GM19397 (cell line): ENCODE data around the gene DDX10.
"Not testable (repeated sequence)": the region's sequence is repeated elsewhere in the genome, so short reads cannot be mapped to it uniquely, and the experiment has no call there.

Experiments
- ATAC-seq: cut with Tn5 transposase; IDR thresholded peaks from one replicate; pipeline ENCODE4 v1.9.1; 2021; ENCODE audit warnings: mild to moderate bottlenecking, moderate library complexity; ENCODE audit not compliant: unreplicated experiment

DDX10 gene

DNA sequence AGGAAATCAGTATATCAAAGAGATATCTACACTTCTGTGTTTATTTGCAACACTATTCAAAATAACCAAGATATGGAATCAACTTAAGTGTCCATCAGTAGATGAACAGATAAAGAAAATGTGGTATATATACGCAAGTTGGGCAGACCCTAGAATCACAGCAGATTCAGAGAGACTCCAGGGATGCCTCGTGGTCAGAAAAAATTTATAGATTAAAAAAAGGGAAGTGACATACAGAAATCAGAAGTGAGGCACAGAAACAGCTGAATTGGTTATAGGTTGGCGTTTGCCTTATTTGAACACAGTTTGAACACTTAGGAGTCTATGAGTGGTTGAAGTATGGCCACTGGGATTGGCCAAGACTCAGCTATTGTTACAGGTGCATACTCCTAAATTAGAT is 10.8 kb upstream of the DDX10 start:
- ATAC-seq: not testable (repeated sequence)

DNA sequence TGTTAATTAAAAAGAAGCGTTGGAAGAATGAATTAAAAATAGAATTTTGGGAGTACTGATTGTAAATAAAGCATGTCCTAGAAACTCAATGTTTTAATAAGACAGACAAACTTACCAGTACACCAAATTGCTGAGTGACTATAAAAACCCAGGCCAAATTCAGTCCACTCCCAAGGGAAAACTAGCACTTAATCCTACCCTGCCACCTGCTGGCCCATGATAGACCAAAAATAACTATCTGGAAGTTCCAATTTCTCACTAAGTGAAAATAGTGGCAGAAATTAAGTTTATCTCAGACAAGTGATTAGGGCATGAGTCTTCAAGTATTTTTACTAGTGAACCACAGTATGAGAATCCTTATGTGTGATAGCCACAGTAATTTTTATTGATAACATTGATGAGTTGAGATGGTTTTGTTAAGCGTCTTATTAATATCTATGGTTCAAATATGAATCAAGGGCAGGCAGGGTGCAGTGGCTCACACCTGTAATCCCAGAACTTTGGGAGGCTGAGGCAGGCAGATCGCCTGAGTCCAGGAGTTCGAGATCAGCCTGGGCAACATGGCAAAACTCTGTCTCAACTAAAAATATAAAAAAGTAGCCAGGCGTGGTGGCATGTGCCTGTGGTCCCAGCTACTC is 9.8 kb upstream of the DDX10 start:
- no peak for ATAC-seq

DNA sequence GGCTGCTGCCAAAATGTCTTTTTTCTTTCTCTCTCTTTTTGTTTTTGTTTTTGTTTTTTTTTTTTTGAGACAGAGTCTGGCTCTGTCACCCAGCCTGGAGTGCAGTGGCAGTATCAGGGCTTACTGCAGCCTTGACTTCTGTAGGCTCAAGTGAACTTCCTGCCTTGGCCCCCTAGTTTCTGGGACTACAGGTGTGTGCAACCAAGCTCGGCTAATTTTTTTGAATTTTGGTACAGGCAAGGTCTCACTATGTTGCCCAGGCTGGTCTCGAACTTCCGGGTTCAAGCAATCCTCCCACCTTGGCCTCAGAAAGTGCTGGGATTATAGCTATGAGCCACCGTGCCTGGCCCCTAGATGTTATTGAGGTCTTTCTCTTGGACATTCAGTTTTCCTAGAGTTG is 2.2 kb upstream of the DDX10 start:
- peak; percentile 42 for ATAC-seq

DNA sequence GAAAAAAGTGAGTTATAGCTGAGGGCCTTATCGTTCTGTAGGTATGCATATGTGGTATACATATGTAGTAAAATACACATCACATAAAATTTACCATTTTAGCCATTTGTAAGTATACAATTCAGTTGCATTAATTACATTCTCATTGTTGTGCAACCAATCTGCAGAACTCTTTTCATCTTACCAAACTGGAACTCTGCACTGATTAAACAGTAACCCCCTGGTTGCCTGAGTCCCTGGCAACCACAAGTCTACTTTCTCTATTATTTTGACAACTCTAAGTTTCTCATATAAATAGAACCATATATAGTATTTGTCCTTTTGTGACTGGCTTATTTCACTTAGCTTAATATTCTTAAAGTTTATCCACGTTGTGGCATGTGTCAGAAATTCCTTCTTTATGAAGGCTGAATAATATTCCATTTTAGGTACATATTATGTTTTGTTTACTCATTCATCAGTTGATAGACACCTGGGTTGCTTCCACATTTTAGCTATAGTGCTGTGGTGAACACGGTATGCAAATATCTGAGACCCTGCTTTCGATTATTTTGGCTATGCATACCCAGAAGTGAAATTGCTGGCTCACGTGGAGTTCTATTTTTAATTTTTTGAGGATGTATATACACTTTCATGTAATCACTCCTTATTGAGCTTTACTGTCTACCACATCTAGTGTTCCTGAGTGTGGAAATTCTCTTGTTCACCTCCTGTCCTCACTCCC is 1.6 kb upstream of the DDX10 start:
- ATAC-seq: peak; percentile 54

DNA sequence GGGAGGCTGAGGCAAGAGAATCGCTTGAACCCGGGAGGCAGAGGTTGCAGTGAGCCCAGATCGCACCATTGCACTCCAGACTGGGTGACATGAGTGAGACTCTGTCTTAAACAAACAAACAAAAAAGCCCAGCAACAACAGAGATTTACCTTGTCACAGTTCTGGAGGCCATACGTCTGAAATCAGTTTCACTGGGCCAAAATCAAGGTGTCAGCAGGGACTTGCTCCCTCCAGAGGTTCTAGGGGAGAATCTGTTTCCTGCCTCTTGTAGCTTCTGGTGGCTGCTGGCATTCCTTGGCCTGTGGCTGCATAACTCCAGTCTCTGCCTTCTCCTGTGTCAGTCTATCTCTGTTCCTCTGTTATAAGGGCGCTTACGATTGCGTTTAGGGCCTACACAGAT is 1.5 kb downstream of the DDX10 start:
- no peak for ATAC-seq

DNA sequence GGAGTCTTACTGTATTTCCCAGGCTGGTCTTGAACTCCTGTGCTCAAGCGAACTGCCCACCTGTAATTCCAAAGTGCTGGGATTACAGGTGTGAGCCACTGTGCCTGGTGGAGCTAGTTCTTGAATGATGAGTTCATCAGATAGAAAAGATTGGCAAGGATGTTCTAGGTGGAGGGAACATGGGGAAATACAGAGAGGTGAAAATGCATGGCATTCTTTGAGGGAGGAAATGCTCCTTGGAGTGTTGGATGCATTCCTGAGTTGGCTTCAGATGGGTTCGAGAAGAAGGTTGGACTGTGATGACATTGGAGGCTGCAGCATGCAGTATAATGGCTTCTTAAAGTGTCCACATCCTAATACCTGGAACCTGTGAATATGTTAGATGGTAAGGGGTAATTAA is 4.4 kb downstream of the DDX10 start:
- no peak for ATAC-seq

DNA sequence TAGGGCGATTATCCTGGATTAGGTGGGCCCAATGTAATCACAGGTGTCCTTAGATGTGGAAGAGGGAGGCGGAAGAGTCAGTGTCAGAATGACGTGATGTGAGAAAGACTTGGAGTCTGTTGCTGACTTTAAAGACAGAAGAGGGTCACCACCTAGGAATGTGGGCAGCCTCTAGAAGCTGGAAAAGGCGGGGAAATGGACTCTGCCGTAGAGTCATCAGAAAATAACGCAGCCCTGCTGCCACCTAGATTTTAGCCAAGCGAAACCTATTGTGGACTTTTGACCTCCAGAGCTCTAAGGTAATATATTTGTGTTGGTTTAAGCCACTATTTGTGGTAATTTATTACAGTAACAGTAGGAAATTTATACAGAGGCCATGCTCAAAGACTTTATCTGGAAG is 4.8 kb downstream of the DDX10 start:
- no peak for ATAC-seq

DNA sequence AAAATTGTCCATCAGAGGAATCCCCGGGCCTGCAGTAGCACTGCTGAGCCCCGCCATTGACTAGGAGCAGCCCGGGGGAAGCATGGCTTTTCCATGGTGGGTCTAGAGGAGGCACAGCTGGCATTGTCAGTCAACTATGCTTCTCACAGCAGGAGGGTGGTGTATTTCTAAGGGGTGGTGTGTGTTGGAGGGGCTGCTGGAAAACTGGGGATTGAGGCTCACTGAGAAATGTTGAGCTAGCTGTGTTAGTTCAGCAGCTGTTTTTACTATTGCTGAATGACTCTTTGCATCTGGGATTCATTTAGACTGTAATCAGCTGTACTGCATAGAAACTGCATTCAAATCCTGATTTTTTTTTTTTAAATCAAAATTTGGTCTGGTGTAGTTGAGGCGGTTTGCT is 5.6 kb downstream of the DDX10 start:
- no peak for ATAC-seq

DNA sequence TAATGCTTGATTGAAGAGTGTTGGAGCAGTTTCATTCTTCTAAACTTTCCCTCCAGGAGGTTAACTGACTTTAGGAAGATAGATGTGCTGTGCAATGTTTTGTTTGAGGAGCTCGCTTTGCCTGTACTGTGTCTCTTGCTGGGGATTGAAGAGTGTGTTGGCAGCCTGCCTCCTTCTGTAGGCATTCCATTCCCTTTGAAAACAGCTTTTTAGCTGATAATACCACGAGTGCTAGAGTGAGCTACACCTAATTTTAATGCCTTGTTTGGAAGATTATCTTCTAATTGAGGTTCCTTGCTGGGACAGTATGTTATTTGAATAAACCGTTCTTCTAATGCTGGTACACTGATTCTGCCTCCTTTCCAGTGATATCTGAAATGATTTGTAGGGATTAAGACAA is 7.2 kb downstream of the DDX10 start:
- ATAC-seq: no peak

DNA sequence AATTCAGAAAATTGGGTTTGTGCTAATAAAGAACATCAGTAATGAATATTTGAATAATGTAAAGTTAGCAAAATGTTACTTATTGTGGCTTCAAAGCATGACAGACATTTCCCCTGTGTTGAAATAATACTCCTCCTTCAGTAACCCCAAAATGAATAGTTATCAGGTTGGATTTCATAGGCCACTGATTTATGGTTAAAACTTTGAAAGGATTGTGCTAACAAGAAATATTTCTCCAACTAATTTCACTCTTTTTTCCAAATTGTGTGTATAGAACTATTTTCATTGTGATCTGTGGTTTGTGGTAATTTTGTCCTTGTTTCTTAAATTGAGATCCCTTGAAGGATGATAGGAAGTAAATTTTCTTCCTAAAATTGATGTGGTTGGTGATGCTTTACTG is 7.9 kb downstream of the DDX10 start:
- ATAC-seq: no peak

DNA sequence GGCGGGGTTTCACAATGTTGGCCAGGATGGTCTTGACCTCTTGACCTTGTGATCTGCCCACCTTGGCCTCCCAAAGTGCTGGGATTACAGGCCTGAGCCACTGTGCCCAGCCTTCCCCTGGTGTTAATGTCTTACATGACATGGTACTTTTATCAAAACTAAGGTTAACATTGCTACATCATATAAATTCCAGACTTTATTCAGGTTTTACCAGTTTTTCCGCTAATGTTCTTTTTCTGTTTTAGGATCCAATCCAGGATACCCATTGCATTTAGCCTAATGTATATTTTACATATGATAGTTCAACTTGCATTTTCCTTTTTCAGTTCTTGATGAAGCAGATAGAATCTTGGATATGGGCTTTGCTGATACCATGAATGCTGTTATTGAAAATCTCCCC is 14.2 kb downstream of the DDX10 start:
- no peak for ATAC-seq

DNA sequence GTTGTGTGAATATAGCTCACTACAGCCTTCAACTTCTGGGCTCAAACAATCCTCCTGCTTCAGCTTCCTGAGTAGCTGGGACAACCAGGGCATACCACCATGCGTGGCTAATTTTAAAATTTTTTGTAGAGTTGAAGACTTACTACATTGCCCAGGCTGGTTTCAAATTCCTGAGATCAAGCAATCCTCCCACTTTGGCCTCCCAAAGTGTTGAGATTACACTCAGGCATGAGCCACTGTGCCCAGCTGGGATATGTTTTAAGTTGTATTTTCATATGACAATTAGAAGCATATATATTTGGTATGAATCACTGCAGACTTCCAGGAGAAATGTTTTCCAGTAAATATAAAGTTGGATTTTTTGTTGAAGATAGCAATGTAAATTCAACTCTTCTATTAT is 15.4 kb downstream of the DDX10 start:
- no peak for ATAC-seq

DNA sequence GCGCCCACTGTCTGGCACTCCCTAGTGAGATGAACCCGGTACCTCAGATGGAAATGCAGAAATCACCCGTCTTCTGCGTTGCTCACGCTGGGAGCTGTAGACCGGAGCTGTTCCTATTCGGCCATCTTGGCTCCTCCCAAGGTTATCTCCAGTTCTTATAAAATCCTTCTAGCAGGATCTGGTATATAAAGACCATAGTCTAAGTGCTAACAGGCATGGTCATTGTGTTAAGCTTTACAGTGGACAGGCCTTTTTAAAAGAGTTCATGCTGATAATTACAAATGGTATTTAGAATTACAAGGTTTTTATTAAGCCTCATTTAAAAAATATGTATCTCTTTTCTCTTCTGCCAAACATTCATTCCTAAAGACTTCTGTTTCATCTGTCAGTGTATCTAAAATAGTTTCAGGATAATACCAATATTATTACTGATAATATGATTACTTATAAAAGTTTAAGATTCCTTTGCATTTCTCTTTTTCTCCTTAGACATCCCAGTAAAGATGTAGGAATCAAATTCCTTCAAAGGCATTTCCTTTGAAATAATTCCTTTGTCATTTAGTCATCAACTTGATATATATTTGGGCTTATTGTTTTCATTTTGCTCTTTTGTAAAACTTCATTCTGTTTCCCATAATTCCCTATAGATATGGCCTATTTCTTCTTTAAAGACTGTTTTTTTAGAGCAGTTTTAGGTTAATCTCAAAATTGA is 20.7 kb downstream of the DDX10 start:
- ATAC-seq: no peak

DNA sequence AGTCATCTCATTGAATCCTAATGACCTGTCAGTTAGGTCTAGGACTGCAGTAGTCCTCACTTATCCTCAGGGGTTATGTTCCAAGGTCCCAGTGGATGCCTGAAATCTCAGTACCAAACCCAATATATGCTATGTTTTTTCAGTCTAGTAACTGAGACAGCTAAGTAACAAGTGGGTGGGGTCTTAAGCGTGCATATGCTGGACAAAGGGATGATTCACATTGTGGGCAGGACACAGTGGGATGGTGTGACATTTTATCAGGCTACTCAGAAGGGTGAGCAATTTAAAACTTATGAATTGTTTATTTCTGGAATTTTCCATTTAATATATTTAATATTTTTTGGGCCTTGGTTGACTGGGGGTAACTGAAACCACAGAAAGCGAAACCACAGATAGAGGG is 29.0 kb downstream of the DDX10 start:
- no peak for ATAC-seq

DNA sequence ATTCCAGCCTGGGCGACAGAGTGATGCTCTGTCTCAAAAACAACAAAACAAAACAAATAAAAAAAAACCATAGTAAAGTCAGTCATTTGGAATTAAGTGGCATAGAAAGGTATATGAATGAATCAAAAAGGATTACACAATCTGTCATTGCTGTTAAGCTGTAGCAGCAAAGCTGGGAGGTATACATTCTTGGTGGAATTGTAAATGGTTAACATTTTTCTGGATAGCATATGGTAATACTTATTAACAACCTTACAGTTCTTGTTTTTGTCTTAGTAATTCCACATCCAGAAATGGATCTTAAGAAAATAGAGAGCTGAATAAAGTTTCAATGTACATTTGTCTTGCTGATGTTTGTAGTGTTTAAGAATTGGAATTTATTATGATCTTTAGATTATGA is 30.0 kb downstream of the DDX10 start:
- ATAC-seq: no peak

DNA sequence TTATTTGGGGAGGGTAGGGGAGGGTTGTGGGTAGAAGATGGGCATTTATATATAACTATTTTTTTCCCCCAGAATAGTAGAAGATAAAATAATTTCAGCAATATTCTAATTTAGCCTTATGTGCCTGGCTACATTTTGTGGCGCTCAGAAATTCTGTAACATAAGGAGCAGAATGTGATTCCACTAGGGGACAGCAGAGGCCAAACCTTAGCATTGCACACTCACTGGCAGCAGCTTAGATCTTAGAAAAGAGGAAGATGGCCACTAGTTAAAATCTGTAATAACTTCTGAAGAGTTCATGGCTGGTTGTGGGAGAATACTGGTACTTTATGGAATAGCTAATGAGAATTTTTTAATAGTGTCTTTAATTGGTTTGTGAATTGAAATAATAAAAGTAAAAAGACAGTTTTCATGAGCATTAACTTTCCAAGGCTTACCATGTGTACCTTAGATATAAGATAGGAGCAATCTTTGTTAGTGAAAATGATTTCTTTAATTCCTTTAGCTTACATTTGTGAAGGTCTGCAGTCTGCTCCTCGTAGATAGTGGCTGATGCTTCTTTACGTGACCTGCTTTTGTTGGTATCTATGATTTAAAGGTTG is 33.1 kb downstream of the DDX10 start:
- peak; percentile 66 for ATAC-seq

DNA sequence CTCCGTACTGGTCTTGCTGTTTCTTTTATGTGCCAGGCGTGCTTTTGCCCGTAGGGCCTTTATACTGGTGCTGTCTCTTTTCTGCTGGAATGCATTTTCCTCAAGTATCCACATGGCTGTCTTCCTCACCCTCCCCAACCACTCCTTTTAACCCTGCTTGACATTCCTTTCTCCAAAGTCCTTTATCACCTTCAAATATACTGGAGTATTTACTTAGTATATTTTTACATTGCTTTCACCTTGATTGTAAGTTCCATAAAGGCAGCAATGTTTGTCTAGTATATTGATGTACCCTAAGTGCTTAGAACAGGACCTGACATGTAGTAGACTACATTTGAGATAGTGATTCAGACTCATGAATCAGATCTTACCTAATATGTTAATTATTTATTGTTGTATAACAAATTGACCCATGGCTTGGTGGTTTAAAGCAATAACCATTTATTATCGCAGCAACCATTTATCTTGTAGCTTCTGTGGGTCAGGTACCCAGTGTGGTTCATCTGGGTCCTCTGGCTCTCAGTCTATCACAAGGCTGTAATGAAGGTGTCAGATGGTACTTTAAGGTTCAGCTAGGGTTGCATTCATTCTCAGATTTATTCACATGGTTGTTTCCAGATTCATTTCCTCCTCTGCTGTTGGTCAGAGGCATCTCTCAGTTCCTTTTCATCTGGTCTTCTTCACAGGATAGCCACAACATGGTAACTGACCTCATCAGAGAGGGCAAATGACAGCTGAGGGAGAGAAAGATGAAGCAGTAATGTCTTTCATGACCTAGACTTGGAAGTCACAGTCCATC is 34.2 kb downstream of the DDX10 start:
- peak; percentile 65 for ATAC-seq

DNA sequence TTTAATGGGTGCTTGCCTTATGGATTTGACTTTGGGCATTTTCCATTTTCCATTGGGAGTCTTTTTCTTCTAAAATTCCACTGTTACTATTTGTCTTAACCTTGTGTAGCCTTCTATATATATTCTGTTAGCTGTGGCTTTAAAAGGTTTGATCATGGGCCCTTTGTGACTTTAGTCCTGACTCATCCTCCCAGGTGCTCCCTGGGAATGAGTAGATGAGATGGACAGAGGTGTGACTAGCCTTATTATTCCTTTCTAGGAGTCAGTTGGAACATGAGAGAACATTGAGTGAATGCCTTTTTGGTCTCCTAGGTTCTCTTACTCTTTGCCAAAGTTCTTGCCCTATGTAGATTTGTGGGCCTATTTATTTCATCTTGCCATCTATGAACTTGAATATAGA is 39.0 kb downstream of the DDX10 start:
- ATAC-seq: no peak

DNA sequence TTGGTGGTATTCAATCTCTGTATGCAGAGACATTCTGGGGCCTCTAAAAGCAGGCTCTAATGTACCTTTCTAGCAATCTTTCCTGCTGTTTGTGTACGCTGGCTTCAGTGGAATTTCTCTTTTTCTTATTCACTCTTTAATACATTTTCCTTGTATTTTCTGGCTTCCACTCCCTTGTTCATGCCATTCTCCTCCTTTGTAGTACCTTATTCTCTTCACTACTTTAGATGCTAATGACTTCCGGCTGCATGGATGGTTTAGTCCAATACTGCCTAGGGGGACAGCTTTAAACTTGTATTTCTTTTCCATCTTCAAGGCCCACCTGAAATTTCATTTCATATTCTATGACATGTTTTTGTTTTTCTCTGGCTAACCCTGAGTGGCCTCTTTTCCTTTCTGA is 40.2 kb downstream of the DDX10 start:
- ATAC-seq: no peak

DNA sequence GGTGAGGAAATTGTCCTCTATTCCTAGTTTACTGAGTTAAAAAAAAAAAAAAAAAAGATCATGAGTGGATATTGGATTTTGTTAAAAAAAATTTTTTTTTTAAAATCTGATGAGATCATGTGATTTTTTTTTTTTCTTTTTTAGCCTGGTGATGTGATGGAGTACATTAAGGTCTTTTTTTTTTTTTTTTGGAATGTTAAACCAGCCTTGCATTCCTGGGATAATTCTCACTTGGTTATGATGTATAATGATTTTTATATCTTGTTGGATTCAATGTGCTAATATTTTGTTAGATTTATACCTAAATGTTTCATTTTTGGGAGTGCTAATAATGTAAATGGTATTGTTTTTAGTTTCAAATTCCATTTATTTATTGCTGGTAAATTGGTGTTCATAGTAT is 43.3 kb downstream of the DDX10 start:
- ATAC-seq: no peak

DNA sequence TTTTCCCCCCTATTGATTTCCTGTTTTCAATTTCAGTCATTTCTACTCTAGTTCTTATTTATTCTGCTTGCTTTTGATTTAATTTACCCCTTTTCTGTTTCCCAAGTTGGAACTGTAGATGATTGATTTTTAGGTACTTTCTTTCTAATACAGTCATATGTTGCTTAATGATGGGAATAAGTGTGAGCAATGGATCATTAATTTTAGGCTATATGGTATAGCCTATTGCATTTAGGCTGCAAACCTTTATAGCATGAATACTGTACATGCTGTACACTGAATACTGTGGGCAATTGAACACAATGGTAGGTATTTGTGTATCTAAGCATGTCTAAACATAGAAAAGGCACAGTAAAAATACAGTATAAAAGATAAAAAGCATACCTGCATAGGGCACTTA is 44.9 kb downstream of the DDX10 start:
- ATAC-seq: no peak
